HG03469 (cell line): ENCODE measurements around the gene REN.

Experiments
- ATAC-seq: cut with Tn5 transposase; IDR thresholded peaks from one replicate; pipeline ENCODE4 v1.9.1; 2021; ENCODE audit warnings: mild to moderate bottlenecking, moderate library complexity, moderate number of reproducible peaks; ENCODE audit not compliant: unreplicated experiment

REN gene

DNA sequence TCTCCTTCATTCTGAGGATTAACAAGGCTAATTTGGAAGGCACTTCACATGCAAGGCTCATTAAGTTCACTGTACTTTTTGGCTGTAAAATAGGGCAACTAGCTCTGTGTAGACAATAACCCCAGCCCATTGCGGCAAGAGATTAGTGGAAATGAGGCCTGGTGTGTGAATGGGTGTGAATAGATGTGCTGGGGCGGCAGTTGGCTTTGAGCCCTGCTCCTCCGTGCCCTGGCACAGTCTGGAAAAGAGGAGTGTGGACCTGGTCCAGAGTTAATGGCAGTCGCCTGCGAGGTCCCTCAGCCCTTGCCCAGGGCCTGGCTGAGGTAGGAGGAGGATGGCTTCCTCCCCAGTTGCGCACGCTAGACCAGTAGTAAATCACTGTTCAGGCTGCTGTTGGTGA lies 25.3 kb upstream of the REN start:
- ATAC-seq, result no peak

DNA sequence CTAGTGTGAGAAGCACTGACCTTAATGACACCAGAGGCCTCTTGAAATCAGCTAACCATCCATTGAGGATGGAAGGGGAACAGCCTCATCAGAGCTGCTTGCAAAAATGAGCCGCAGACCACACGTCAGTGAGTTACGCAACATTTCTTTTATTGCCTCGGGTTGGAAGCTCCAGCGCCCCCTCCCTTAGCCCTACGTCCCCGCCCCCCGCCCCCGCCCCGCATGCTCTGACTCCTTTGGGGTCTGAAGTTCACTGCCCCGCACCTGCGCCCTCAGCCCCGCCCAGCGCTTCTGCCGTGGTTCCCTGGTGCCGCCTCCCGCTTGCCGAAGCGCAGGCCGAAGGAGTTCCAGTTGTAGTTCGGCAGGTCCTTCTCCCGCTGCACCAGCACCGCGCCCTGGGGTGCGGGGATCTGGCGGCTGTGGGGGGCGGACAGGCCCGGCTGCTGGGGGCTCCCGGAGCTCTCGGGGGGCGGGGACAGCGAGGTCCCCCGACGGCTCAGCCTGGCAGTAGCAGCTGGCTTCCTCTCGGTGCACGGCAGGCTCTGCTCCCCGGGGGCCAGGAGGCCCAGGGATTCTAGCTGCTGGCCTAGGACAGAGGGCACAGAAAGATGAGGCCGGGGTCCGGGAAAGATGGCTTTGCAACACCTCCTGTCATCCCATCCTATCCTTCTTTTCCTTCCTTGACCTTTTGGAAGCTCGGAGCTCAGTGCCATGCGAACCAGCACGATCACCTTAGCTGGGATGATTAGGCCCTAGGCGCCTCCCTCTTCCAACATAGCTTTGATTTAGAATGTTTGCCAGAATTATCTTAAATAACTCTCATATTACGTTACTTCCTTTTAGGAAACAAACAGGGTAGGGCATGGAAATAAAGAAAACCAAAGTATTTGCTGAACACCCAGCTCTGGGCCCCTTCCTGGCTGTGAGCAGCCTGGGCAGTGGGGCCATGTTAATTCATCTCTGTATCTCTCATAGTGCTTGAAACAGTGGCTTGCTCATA lies 24.4 kb upstream of the REN start:
- no peak for ATAC-seq

DNA sequence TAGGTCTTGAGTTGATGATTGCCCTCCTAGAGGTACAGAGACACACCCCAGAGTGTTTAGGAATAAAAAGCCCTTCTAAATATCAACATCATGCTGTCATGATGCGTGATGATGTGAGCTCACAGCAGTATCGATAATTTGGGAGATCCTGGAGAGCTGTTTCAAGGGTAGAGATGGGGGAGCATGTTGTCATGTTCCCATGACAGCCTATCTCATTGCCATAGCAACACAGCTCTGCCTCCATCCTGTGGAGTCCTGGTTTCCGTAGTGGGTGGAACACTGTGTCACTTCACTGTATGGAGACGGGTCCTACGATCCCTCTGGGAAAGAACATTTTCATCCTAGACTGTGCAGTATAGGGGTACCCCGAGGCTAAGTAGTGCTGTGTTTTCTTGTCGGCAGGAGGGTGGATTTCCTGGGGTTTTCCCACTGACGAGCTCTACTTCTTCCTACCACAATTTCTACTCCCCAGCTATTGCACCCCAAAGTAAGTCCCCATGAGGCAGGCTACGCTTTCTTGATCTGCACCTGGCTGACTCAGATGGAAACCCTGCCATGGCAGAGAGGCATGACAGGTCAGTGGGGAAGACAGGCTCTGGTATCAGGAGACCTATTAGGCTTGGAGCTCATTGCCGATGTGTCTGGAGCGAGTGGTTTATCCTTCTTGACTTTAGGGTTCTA lies 23.0 kb upstream of the REN start:
- ATAC-seq, result no peak

DNA sequence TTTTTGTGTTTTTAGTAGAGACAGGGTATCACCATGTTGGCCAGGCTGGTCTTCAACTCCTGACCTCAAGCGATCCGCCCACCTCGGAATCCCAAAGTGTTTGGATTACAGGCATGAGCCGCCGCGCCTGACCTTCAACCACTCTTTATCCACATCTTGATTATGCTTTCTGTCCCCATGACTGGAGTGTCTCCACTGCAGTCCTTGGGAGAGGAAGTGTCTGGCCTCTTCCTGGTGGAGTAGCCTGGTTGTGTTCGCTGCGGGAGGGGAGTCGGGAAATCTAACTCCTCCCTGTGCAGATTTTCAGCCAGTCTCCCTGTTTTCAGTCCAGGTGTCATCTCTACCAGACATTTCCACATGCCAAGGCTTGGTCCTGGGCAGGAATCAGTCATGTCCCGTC lies 20.5 kb upstream of the REN start:
- no peak for ATAC-seq

DNA sequence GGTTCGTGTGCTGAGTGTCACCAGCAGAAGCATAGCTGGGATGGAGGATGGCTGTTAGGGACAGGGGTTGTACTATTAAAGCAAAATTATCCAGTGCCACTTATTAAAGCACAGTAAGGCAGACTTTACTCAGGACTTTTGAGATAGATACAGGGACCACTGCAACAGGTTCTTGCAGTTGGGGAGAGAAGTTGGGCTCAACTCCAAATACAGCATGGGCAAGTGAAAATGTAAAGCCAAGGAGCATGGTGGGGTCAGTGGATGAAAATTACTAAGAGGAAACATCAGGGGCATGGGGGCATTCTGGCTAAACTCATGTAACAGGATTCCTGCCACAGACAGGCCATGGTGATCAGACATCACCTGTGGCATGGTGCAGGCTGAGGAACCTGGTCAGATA lies 15.0 kb upstream of the REN start:
- ATAC-seq, result no peak

DNA sequence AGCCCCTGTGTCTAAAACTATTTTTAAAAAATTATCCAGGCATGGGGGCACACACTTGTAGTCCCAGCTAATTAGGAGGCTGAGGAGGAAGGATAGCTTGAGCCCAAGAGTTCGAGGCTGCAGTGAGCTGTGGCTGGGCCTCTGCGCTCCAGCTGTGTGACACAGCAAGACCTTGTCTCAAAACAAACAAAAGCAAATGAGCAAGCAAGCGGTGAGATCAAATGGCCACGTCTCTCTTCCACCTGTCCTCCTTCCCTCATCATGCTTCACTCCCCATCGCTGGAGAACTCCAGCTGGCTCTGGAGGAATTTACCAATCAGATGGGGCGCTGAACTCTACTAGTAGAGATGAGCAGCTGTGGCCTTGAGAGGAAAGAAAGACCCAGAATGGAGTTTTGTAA lies 14.0 kb upstream of the REN start:
- ATAC-seq, result no peak

DNA sequence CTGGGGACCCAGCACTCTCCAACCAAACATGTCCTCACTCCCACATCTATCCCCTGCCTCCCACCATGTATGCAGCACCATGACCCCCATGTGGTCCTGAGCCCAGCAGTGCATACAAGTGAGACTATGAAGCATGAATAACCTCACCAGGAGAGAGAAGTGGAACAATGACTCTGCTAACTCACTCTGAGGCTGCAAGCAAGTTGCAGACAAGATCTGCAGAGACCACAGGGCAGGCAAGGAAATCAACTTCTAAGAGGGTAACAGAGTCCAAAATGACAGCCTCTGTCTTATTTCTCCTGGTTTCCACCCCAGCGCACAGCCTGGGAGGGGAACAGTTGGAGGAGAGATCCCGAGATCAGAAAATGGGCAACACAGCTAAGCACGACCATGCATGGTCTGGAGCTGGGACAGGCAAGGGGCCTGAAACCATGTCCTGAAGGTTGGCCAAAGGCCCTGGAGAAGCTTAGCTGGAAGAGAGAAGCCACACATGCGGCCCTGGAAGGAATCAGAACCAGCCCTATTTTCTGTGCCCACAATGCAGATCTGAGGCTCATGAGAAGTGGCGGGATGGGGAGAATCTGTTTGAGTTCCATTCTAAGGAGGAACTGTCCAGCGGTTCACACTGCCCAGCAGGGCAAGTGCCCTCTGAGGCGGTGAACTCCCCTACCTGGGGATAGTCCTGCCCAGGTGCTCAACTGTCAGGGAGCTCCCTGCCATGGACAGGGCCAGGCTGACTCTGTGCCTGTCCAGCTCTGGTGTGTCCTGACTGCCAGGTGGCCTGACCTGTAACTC lies 12.5 kb upstream of the REN start:
- ATAC-seq, result no peak

DNA sequence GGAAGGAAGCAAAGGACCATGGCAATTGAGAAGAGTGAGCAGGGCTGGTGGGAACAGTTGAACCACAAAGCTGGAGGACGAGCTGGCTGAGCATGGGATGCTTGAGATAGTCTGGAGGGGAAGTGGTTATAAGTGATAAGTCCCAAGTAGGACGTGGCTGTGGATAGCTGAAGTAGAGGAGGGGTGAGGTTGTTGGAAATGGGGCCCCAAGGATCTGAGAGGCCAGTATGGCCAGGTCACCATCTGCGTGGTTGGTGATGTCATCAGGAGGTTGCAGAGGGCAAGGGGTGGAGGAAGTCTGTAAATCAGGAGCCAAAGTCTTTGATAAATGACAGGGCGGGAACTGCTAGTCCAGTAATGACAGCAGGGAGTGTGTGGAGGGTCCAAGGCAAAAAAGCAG lies 11.0 kb upstream of the REN start:
- ATAC-seq, result no peak

DNA sequence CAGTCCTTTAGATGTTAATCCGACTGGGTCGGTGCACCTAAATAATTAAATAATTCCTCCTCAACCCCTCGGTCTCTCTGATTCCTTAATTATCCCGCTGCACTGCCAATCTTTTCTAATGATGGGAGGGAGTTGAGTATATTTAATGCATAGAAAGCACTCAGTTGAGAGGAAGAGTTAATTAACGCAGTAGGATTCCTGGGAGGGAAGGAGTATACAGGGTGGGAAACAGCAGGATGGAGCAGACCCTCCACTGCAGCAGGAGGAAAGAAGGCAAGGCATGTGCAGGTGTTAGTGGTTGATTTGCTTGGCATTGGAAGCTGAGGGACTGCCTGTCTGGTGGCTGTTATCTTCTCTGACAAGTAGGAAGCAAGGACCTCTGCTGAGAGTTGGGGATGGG lies 9.9 kb upstream of the REN start:
- ATAC-seq, result no peak

DNA sequence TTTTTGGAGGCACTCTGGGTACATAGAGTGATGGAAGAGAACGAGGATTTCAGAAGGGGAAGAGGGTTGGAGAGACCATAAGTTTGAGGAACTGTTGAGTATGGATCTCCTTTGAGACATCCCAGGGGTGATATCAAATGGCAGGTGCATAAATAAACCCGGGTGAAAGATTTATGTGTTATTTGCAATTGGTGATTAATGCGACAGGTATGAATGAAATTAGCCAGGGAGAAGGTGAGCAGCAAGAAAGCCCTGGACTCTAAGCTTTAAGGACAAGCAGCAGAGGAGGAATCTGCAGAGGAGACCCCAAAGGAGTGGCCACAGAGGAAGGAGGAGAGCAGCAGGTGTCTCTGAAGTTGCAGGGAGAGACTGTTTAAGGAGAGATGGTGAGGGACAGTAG lies 8.8 kb upstream of the REN start:
- ATAC-seq, result no peak

DNA sequence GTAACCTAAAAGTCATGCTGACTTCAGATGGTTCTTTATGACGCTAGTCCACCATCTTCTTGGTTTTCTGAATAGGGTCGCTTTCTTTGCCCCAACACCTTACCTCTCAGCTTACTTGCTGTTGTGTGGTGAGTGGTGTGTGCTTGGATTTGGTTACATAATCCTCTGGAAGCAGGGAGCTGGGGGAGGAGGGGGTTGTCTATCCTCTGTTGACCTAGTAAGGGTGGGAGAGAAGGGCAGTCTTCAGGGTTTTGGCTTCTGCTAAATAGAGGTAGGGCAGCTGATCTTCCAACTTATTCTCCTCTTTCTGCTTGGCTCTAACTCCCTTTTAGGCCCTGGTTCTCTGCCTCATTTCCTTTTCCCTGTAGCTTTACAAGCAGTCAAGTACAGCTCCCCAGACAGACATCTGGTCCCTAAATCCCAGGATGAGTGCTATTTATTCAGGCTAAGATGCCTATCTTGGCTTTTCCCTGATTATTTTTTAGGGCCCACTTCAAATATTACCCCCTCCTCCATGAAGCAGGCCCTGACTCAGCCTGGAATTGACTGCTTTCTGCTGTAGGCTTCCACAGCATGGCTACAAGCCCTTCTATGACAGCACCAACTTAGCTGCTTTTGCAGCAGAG lies 6.4 kb upstream of the REN start:
- no peak for ATAC-seq

DNA sequence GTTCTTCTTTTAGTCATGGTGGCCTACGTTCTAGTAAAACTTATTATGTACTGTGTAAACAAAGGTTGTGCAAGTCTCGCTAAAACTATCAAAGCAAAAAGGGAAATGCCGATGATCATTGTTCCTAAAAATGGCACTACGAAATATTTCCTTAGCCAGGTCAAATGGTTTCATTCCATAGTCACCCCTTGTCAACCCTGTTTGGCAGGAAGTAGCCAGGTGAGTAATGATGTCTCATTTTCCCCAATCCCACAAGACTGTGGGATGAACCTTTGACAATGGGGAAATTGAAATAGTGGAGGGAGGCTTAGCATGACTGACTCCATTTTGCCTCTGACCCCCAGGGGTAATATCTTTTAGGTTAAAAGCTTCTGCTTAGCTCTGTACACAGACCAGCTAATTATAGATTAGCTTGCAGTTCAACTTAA lies 5.6 kb upstream of the REN start:
- ATAC-seq, result no peak

DNA sequence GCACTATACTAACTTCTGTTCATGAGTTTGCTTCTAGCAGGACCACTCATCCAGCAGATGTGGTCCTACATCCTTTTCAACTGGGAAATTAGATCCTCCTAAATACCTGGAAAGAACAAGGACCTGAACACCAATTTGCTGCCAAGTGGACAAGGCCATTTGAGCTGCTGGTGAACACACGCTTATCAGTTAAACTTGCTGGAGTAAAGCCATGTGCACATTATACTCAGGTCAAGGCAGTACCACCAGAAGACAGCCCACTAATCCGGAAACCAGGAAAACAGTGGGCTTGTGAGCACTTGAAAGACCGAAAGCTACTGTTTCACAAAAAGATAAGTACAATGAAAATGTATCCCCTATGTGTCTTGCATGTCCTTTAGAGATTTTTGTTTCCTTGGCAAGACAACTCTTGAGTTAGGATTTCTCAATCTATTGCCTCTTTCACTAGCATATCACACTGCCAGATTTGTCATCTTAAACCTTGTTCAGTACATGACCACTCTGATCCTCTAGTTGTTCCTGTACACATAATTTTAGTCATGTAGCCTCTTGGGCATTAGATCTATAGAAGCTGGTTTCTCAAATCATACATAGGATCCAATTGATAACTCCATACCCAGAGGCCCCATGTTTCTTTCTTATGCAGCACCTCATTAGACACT lies 4.5 kb upstream of the REN start:
- ATAC-seq, result no peak

DNA sequence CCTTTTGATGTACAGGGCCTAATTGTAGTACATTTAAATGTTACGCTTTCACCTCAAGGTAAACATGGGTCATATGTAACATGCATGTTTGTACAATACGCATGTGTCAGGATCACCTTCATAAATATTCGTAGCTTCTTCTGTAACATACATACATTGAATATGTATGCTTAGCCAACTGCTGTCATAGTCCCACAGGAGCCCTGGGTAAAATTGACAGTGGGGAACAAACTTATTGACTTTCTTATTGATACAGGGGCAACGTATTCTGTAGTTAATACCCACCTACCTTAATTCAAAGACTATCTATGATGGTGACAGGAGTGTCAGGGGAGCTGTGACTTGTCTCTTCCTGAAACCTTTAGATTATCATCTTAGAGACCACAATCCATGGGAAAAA lies 3.7 kb upstream of the REN start:
- no peak for ATAC-seq

DNA sequence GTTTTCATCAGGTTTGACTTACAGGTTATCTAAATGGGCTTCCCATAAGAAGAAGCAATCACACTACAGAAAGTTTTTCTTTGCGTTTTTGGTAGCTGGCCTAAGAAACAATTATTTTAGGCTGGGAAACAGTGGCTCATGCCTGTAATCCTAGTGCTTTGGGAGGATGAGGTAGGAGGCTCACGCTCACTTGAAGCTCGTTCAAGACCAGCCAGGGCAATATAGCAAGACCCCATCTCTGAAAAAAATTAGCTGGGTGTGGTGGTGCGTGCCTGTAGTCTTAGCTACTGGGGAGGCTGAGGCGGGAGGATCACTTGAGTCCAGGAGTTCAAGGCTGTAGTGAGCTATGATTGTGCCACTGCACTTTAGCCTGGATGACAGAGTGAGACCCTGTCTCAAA lies 1.6 kb upstream of the REN start:
- ATAC-seq, result no peak

DNA sequence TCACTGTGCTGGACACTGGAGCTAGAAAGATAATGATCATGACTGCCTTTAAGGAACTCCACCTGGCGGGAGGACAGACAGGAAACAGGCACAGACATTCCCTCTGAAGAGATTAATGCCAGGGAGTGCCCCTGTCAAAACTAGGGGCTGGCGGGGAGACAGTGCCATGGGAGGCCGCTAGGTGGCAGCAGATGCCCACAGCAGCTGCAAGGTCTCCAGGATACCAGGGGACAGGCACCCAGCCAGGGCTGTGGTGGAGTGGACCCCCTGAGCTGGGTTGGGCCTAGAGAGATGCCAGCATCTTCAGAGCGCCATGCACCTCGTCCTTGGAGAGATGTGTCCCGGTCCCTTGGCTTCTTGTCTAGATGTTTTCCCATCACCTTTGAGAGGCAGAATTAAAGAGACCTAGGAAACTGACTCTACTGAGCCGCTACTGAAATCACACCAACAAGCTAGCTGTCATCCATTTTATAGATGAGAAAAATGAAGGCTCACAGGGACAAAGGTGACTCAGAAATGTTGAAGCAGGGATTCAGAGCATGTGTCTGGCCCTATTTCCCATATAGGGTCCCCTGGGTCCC lies 3.6 kb downstream of the REN start:
- ATAC-seq, result no peak

DNA sequence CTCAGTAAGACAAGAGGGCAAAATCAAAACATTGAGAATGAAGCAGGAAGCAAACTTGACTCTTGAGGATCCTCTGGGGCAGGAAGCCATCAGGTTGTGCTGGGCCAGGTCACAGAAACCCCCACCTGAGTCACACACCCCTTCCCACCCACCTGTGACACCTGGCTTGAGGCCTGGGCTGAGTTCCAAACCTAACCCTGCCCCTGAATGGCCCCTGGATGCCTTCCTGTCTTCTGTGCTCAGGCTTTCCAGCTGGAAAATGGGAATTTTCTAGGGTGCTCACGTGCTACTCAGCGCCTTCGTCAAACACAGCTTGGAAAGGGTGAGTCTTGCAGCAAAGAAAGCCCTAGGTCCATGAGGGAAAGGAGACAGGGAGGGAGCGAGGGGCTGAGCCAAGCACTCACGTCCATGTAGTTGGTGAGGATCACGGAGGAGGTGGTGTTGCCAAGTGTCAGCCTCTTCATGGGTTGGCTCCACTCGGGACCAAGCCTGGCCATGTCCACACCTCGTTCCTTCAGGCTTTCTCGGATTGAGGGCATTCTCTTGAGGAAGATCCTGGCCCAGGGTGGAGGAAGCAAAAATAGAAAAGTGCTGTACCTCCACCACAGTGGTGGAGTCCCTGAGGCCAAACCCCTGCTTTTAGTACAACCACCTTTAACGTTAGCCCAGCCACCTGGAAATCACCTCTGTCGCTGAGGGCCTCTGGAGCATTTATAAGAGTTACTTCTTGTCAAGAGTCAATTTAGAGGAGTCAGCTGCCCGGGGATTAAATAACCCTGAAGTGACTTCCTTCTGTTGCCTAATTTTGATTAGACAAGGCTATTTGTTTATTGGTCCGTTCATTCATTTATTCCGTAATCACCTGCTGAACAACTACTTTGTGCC lies 4.3 kb downstream of the REN start:
- ATAC-seq, result no peak

DNA sequence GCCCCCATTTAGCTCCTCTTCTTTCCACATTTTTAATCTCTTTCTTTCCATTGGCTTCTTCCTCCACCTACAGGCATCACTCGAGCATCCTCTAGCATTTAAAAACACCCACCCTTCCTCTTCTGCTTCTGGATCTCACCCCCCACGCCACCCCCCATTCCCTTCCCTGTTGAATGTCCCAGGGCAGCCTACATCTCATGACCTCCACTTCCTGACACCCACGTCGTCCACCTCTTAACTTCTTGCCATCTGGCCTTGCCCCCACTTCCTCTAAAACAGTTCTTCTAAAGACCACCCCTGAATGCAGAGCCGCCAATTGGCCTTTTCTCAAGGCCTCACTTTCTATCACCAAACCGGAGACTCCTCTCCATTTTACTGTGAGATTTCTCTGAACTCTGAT lies 8.2 kb downstream of the REN start:
- no peak for ATAC-seq

DNA sequence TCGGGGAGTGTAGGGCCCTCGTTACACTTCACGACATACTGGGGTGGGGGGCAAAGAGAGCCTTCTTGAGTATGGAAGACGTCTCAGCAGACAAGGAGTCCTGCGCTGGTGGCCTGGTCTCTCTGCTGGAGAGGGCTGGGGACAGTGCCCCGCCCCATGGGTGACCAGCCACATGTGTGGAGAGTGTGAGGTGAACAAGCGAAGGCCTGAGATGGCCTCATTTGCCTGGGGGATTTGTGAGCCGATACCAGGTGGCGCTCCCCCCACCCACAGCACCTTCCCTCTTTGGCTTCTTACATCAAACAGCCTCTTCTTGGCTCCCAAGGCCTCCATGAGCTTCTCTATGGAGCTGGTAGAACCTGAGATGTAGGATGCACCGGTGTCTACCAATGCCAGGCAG lies 10.3 kb downstream of the REN start:
- ATAC-seq, result no peak
